Upper lobe of left lung (tissue), 6 donors: ENCODE measurements around the gene ABHD15. TPM values are rescaled to one million over a fixed set of nuclear protein-coding genes. Genes with fewer than 3 reads are reported as not detected.
A peak's percentile ranks its signal among the peaks of the same experiment; 100 is the strongest.

Source experiments
- ATAC-seq, 2 donors: fragments of 200-7000 bp; cut with Tn5 transposase; one replicate each; pipeline ENCODE4 v1.9.1; 2022; ENCODE audit warnings: mild to moderate bottlenecking in 2 of 2, moderate library complexity in 2 of 2; ENCODE audit not compliant: low FRiP score in 2 of 2
- DNase-seq, 2 donors: peaks; one replicate each; pipeline ENCODE4 v3.0.0-alpha.2; 2019 to 2020
- H3K27ac ChIP-seq, 4 donors: fragments of 200-600 bp; sonication (generic); one replicate each; pipeline ENCODE4 v1.5.1; 2016 to 2019
- H3K27me3 ChIP-seq, 4 donors: fragments of 200-600 bp; sonication (generic); one replicate each; pipeline ENCODE4 v1.5.1; 2017 to 2019
- H3K36me3 ChIP-seq, 4 donors: fragments of 200-600 bp; sonication (generic); one replicate each; pipeline ENCODE4 v1.5.1; 2016 to 2019
- H3K4me1 ChIP-seq, 4 donors: fragments of 200-600 bp; sonication (generic); one replicate each; pipeline ENCODE4 v1.5.1; 2018 to 2019
- H3K4me3 ChIP-seq, 4 donors: fragments of 200-600 bp; sonication (generic); one replicate each; pipeline ENCODE4 v1.5.1; 2017 to 2019; ENCODE audit warnings: mild to moderate bottlenecking in 2 of 4, moderate library complexity in 1 of 4
- H3K9me3 ChIP-seq, 4 donors: fragments of 200-600 bp; sonication (generic); one replicate each; pipeline ENCODE4 v1.5.1; 2018 to 2019
- CTCF ChIP-seq, 6 experiments: fragments of 450-650 bp in 4 of 6; fragments of 200-600 bp in 2 of 6; sonication (generic) in 2 of 6; IDR thresholded peaks; one replicate each; pipeline ENCODE4 v1.5.1; 2016 to 2019; ENCODE audit warnings: antibody characterized with exemption in 6 of 6
- EP300 ChIP-seq, 4 donors: sonication (generic); formaldehyde crosslinking; IDR thresholded peaks; one replicate each; pipeline ENCODE4 v1.5.1; 2017; ENCODE audit warnings: antibody characterized with exemption in 4 of 4, control low read depth in 2 of 4
- POLR2A ChIP-seq, 4 donors: fragments of 450-650 bp; IDR thresholded peaks; one replicate each; pipeline ENCODE4 v1.5.1; 2016 to 2017; ENCODE audit warnings: antibody characterized with exemption in 4 of 4, mild to moderate bottlenecking in 2 of 4
- POLR2AphosphoS5 ChIP-seq, 2 donors: sonication (generic); formaldehyde crosslinking; IDR thresholded peaks; one replicate each; pipeline ENCODE4 v1.5.1; 2017; ENCODE audit warnings: antibody characterized with exemption in 2 of 2
- WGBS, 2 donors: methylation state at CpG; one replicate each; pipeline ENCODE4 v1.1.5; 2017 to 2018; 5-methylcytosine and 5-hydroxymethylcytosine counted together
- total RNA-seq, 6 donors: library from RNA; depleted of rRNA in 4 of 6; stranded (reverse); fragments of >200 nt in 4 of 6; gene quantifications; one replicate each; pipeline versions ENCODE4 v1.1.0 to v1.2.1, GENCODE V29; 2016 to 2021
- donor health status: DM: no; HTN: no; CAD: no; lungs with moderate emphysema.
- donor health status: DM: no; HTN: yes; CAD: no; lungs with severe emphysema.

Gene ABHD15
- total RNA-seq, 6 donors from 2014 or later = 12.8 to 17.8 (median 14.9) TPM

GRCh38 chr17:29582254-29582765, 15.5 kb upstream of the ABHD15 start:
- DNase-seq (no peak), ATAC-seq (no peak)
- no peak overlapping the region for H3K4me3 ChIP-seq
- WGBS, 2 donors = 87 to 90% methylated on average over 10 of the region's 10 CpGs
- H3K27ac ChIP-seq = peak overlapping the region in 1 of 4 donors; percentile 35
- H3K9me3 ChIP-seq = no peaks in the 10 kb centered on the region
- H3K27me3 ChIP-seq = no peaks in the 10 kb centered on the region
- peaks cover 0 to 59% (median 31%) of the 10 kb centered on the region in 4 donors for H3K36me3 ChIP-seq
- peaks cover 25 to 45% (median 38%) of the 10 kb centered on the region in 4 donors for H3K4me1 ChIP-seq
- TF ChIP-seq CTCF (IDR thresholded peaks at IDR 0.05) = no peak
- TF ChIP-seq EP300 (IDR thresholded peaks at IDR 0.05) = no peak
- no peak for TF ChIP-seq POLR2A (IDR thresholded peaks at IDR 0.05)
- TF ChIP-seq POLR2AphosphoS5 (IDR thresholded peaks at IDR 0.05) = no peak

GRCh38 chr17:29581583-29582253, 14.9 kb upstream of the ABHD15 start:
- peaks cover 19 to 39% (median 32%) of the 10 kb centered on the region in 4 donors for H3K4me1 ChIP-seq
- TF ChIP-seq POLR2AphosphoS5 (IDR thresholded peaks at IDR 0.05) = no peak
- no peak for TF ChIP-seq EP300 (IDR thresholded peaks at IDR 0.05)
- no peak for TF ChIP-seq POLR2A (IDR thresholded peaks at IDR 0.05)
- TF ChIP-seq CTCF (IDR thresholded peaks at IDR 0.05) = no peak
- no peaks in the 10 kb centered on the region for H3K27me3 ChIP-seq
- WGBS, 2 donors = 89 to 91% methylated on average over 3 to 17 of the region's 20 CpGs
- H3K4me3 ChIP-seq = no peak overlapping the region
- no peaks in the 10 kb centered on the region for H3K9me3 ChIP-seq
- ATAC-seq (no peak), DNase-seq (no peak)
- peak overlapping the region in 3 of 4 donors; percentile 15 to 53 (median 18) for H3K27ac ChIP-seq
- H3K36me3 ChIP-seq = peaks cover 0 to 65% (median 36%) of the 10 kb centered on the region in 4 donors

GRCh38 chr17:29579866-29580771, 13.3 kb upstream of the ABHD15 start:
- WGBS, 2 donors = 62 to 70% methylated on average over 14 to 15 of the region's 15 CpGs
- peak in 1 of 2 donors; percentile 90 for DNase-seq
- peaks cover 6 to 81% (median 50%) of the 10 kb centered on the region in 4 donors for H3K36me3 ChIP-seq
- peak overlapping the region in 1 of 4 donors; percentile 18 for H3K27ac ChIP-seq
- no peak for TF ChIP-seq EP300 (IDR thresholded peaks at IDR 0.05)
- TF ChIP-seq CTCF (IDR thresholded peaks at IDR 0.05) = peak; percentile 82 to 98 (median 94)
- peak; percentile 37 to 58 for TF ChIP-seq POLR2AphosphoS5 (IDR thresholded peaks at IDR 0.05)
- TF ChIP-seq POLR2A (IDR thresholded peaks at IDR 0.05) = no peak
- H3K4me1 ChIP-seq = peaks cover 12 to 30% (median 21%) of the 10 kb centered on the region in 4 donors
- no peaks in the 10 kb centered on the region for H3K27me3 ChIP-seq
- H3K4me3 ChIP-seq = no peak overlapping the region
- H3K9me3 ChIP-seq = no peaks in the 10 kb centered on the region
- peak; percentile 82 to 85 for ATAC-seq

GRCh38 chr17:29578626-29579485, 12.0 kb upstream of the ABHD15 start:
- ATAC-seq (no peak), DNase-seq (no peak)
- Histone ChIP-seq H3K27me3 (no peaks in the 10 kb centered on the region), H3K27ac (peak overlapping the region in 1 of 4 donors; percentile 22), H3K4me3 (no peak overlapping the region), H3K36me3 (peaks cover 11 to 93% (median 61%) of the 10 kb centered on the region in 4 donors), H3K4me1 (peaks cover 1 to 19% (median 10%) of the 10 kb centered on the region in 4 donors), H3K9me3 (no peaks in the 10 kb centered on the region)
- WGBS, 2 donors = 93% methylated on average over 11 to 14 of the region's 14 CpGs
- TF ChIP-seq CTCF (IDR thresholded peaks at IDR 0.05) (no peak), POLR2AphosphoS5 (IDR thresholded peaks at IDR 0.05) (no peak), POLR2A (IDR thresholded peaks at IDR 0.05) (no peak), EP300 (IDR thresholded peaks at IDR 0.05) (no peak)
